NOMO-1 treated with dmso at 0.1 percent for 144 hours (cell line): Measurements from ENCODE around the gene FNIP2.
"Not testable (repeated sequence)": the region's sequence is repeated elsewhere in the genome, so short reads cannot be mapped to it uniquely, and the experiment has no call there.

ENCODE experiments used
- DNase-seq: peaks from one replicate; lab custom pipeline; 2025; ENCODE audit not compliant: unreplicated experiment; lab: John Stamatoyannopoulos, UW

FNIP2 gene

DNA sequence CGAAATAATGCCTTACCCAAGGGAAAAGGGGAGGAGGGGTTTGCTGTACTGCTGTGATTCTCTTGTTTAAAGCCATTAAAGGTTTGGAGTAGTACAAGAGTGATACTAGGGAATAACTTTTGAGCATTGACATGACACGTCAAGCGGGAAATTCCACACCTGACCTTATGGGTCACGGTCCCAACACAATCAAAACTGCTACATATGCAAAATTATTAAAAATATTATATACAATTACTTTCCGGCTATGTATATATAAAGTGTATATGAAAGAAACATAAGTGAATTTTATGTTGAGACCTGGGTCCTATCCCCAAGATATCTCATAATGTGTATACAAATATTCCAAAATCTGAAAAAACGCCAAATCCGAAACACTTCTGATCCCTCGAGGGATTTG is 21.0 kb downstream of the FNIP2 start:
- no peak for DNase-seq

DNA sequence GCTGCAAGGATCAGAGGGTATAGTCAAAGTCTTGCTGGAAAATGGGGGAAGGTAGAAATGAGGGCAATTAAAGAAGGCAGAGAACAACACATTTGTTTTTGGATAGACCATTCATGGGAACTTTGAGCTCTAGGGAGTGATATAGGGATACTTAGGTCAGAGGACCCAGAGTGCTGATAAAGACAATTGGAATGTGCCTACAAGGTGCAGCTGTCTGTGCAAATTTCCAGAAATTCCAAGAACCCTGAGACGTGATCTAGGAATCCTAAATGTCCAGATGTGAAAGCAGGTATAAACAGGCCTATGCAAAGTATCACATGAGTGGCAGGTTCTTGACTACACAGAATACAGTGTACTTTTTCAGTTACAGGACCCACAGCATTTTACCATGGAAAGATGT is 24.2 kb downstream of the FNIP2 start:
- no peak for DNase-seq

DNA sequence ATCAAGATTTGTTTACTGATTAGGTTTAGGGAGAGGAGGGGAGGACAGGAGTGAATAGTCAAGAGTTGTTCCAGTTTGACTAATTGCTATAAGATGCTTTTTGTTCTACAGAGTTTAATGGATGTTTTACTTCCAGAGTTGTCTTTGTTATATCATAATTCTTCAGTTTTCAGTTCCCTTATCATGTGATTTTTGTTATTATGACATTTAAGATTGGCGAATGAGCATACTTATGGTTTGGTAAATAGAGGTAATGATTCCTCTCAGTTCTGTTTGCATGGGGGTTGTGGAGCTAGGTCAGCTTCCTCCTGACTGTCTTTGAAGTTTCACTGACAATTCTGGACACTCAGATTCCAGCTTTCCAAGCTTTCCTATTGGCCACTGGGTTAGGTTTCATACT is 24.6 kb downstream of the FNIP2 start:
- not testable (repeated sequence) for DNase-seq

DNA sequence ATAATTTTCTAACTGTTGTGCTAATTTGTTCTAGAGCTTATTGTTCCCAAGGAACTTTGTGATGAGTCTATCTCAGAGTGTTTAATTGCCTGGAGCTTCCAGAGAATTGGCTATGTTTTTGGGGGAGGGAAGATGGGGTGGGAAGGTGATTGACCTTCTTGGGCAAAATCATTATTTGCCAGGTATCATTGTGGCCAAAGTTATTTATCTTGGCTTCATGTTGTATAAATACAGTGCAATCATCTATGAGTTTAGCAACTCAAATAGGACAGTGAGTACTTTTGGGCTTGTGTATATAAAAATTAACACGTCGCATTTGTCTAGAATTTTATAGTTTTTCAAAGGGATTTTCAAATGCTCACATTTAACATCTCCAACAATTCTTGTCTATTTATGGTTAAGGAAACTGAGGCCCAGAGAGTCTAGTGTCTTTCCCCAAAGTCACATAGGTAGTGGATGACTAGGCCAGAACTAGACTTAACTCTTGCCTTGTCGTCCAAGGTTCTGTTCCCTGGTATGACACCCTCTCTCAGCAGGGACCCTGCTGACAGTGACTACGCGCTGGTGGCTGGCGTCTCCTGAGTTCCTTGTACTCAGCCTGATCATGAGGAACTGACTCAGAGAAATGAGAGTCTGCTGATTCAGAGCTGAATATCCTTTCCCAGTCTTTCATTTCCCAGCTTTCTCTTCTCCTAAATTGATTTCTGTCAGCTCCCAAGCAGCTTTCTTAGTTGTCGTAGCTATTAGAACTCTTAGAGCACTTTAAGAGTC is 27.7 kb downstream of the FNIP2 start:
- DNase-seq, result no peak

DNA sequence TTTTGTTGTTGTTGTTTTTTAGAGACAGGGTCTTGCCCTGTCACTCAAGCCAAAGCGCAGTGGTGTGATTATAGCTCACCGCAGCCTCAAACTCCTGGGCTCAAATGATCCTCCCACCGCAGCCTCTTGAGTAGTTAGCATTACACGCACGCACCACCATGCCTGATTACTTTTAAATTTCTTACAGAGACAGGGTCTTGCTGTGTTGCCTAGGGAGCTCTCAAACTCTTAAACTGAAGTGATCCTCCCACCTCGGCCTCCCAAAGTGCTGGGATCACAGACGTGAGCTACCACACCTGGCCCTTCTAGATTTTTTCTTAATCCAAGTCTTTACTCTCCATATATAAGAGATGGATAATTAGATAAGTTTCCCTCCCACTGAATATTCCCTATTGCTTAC is 29.2 kb downstream of the FNIP2 start:
- DNase-seq, result no peak

DNA sequence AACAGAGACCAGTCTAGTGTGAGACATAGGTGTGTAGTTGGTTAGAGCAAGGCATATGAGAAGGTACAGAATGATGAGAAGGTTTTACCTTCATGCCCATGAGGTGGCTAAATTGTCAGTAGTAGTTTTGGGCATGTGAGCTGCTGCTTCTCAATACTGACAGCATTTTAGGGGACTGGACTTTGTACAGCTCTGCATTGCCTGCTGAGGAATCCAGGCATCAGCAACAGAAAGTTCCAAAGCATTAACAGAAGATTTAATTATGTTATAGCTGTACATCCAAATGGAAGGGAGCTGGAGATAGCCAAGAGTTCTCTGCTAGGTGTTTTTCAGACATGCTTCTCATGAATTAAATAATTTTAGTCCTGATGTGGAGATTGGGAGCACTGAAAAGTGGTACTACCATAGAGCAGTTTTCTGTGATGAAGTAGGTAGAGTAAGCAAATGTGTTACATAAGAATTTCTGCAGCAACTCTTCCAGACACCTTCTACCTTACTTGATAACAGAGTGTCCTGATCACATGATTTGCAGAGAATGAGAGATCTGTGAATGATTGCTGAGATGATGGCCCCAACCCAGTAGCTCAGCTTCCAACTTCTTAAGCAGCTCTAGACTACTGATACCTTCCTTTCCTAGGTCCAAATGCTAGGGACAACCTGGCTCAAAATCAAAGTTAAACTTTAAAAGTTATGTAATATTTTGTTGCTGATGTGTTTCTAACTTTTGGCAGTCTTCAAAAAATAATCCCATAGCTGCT is 30.4 kb downstream of the FNIP2 start:
- DNase-seq, result no peak

DNA sequence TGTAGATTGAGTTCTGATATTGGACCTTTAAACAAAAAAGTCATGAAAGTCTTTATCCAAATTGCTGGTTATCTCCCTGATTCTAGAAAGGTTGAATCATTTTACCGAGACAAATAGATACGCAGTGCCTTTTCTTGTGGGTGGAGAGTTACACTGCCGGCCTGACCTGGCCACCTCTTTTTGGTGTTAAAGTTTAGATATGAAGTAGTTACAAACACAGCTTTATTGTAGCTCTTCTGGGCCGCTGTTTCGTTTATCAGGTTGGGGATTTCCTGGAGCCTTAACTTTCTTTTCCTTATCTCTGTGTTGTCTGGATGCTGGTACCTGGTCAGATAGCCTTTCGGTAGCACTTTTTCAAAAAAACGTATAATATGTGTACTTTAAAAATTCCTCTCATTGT is 31.0 kb downstream of the FNIP2 start:
- no peak for DNase-seq

DNA sequence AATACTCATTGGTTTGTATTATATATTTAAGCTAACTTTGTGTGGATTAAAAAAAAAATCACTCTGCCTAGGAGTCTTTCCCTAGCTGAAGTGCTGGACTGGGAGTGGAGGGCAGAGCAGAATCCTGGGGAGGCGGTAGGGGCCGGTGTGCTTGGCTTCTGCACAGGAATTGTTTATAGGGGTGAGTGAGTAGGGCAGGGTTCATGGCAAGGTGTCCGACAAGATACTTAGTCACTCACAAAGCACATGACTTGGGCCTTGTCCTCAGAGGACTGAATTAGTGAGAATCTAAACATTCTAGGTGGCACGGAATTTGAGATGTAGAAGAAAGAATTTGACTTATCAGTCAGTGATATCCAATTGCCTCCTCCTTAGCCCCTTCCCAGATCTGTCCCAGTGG is 32.2 kb downstream of the FNIP2 start:
- DNase-seq, result no peak

DNA sequence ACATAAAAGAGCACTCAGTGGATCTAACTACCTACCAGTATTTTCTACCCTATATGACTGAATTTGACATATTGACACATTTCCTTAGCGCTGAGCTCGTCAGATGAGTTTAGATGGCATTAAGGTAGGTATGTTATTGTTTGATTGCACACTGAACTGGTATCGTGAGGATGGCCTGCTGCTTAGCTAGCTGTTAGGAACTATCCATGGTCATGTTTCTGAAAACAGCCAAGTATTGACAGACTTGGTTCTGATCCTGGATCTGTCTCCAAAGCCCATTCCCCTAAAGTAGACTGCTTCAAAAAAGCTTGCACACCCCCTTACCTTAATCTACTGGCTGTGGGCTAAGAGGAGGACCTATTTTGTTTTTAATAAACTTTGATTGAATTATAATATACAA is 32.9 kb downstream of the FNIP2 start:
- no peak for DNase-seq

DNA sequence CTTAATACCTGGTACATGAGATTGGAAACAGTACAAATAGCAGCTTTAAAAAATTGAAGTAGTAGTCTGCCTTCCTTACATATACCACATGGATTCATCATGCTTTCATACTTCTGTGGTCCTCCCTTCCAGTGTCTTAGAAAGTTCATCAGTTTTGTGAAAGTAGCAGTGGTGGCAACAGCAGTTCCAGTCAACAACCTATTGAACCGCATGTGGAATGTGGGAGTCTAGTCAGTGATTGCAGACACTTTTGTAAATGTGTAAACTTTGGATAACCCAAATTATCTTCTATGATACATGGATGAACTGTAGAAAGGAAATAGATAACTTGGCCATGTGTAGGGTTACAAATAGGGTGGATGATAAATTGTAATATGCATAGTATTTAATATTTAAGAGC is 34.1 kb downstream of the FNIP2 start:
- DNase-seq, result no peak

DNA sequence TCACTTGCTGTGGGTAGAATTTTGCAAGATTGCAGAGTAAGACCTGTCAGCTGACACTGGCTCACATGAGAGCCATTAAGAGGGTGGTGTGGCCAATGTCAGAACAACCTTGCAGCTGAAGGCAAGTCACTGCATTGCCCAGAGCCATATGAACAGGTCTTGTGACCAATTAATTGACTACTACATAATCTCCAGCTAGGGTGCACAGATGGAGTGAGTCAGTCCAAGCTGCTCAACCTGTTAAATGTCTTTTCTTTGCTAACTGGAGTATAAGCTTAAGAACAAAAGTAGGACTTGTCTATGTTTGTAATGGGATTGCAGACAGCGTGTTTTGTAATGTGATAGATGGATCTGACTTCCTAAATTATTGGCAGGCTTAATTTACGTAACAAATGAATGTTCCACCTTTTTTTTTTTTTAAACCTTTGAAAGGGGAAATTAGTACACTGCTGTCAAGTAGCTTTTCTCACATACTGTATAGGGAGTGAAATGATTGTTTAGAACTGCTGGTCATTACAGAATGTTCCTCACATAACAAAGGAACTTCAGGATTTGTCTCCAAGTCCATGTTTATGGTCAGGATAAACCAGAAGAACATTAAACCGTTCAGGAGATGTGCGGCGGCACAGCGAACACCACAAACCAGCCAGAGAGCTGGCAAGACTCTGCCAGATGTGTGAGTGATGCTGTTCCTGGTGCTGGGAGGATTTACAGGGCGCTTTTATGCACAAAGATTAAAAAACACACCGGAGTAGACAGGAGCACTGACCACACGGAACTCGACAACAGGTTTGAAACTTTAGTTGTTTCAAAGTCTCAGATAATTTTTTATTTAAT is 37.0 kb downstream of the FNIP2 start:
- peak; percentile 78 for DNase-seq

DNA sequence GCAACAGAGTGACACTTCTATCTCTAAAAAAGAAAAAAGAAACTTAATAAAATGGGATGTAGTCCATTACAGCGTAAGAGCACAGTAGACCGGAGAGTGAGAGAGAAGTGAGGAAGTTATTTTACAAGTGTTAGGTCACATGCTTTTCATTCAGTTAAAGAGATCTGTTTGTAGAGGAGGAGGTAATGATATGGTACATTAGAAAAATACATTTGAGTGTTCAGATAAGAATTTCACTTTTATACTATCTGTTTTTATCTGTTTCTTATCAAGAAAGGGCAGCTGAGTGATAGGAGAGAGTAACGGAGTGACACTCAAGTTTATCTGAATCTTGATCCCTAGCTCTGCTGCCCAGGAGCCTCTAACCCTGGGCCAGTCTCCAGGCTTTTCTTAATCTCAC is 38.9 kb downstream of the FNIP2 start:
- no peak for DNase-seq

DNA sequence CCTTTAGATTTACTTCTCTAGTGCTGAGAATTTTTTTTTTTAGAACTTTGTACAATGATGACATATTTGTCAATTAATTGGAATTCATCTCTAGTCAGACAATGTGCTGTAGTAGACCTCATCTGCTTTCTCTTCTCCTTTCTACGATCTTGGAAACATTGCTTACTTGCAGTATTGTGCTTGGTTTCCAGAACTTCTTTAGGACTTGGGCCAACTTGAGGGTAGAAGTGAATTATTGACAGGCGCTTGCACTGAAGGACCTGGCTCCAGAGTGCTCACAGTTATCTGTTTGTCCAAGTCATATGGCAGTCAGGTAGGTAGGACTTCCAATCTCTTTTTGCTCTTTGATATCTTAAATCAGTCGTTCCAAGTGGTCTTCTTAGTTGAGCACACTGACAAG is 39.6 kb downstream of the FNIP2 start:
- DNase-seq, result no peak

DNA sequence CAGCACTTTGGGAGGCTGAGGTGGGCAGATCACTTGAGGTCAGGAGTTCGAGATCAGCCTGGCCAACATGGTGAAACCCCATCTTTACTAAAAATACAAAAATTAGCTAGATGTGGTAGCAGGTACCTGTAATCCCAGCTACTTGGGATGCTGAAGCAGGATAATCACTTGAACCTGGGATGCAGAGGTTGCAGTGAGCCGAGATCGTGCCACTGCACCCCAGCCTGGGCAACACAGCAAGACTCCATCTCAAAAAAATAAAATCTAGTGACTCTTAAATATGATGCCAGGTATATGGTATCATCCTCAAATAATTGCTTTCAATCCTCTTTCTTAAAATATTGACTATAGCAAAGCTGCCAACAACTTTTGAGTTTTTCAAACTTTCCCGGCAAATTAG is 40.4 kb downstream of the FNIP2 start:
- not testable (repeated sequence) for DNase-seq

DNA sequence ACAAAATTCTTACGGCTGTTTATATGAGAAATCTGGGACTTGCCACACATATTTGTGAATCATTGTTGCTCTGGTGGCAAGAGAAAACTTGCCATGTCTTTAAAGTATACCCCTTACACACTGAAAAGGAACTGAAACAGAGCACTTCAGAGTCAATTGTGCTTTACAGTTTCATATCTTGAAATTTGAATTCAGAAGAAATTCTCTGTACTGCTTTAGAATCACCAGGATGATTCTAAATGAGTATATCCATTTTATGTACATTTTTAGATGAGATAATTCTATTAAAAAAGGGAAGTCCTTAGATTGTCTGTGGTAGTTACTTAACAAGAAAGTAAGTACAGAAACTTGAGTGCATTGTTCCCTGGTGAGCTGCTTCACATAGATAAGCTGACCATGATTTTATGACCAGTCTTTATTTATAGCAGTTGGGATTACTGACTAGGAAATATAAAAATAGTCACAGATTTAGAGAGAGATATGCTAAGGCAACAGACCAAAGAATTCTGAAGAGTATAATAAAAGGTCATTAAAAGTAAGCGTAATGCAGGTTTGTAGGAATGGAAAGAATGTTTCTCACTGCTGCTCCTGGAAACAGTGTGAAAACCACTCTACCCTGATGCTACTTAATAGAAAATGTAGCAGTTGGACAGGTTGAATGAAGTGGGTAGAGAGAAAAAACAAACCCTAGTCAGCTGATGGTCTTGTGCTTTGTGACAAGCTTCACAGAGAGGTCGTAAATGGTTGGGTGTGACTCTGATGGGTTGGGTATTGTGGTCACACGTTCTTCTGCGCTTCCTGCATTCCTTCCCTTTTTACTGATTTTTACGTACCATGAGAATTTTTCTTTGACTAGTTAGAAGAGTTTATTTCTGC is 41.0 kb downstream of the FNIP2 start:
- DNase-seq, result peak; percentile 80

DNA sequence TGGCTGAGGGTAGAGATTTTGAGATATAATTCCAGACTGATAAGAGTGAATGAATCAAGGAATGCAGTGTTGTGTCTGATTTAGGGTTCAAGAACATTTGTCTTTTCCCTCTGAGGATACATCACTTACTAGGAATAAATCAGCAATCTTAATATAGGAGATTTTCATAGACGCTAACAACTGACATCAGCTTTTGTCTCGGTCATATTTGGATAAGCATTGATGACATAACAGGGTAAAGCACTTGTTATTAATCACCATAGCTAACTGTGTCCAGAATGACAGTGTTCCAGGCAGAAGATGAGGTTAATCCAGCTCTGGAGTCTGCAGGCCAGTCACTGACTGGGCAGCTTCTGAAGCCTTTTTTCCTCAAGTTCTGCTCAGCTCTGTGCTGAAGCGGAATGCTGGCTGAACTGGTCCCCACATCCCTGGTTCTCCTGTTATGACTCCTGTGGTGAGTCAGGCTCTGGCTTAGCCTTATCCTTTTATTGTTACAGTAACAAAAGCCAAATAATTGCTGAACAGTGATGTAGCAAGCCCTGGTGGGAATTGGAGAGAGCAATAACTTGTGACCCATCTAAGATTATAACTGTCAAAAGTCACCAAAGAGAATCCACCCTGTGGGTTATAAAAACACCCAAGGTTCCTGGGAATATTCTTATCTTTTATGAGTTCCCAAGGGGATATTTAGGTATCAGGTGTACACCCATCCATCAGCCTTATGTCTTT is 41.8 kb downstream of the FNIP2 start:
- DNase-seq, result no peak

DNA sequence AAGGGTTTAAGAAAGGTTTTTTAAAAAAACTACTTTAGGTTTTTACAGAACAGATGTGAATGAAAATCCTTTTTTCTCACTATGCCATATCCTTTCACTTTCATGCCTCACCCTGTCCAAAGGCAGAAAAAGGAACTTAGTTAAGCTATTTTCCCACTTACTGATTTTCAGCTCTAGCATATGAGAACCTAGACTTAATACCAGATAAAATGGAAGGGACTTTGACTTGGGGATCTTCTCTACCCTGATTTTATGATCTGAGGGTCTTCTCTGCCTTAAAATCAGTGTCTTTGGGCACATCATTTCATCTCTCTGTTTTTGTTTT is 42.4 kb downstream of the FNIP2 start:
- no peak for DNase-seq

DNA sequence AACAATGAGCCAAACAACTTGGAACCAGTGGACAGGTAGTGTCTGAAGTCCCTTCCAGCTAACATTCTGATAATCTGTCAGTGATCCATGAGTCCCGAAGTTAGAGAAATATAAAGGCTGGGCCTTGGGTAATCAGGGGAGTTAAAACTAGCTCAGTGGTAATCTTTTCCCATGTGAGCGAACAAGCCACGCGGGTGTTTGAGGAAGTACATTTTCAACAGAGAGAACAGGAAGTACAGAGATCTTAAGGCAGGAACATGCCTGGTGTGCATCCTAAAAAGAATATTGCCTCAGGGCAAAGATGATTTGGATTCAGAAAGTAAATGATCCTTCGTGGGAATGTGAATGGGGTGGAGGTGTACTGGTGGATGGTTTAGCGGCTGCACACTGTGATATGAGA is 42.9 kb downstream of the FNIP2 start:
- peak; percentile 49 for DNase-seq

DNA sequence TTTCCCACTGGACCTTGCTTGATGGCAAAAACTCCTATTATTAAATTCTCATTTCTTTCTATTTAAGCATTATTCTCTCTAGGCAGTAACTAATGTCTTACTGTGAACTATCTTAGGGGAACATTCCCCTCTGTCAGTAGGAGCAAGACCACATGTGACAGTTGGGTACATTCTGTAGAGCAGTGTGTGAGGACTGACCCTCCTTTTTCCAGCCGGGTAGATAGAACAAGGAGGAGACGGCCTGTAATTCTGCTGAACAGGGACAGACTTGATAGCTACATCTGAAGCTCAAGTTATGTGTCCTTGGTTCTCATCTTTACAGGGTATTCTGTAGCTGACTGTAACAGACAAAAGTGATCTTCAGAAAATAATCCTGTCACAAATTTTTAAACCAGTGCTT is 43.3 kb downstream of the FNIP2 start:
- DNase-seq, result no peak

DNA sequence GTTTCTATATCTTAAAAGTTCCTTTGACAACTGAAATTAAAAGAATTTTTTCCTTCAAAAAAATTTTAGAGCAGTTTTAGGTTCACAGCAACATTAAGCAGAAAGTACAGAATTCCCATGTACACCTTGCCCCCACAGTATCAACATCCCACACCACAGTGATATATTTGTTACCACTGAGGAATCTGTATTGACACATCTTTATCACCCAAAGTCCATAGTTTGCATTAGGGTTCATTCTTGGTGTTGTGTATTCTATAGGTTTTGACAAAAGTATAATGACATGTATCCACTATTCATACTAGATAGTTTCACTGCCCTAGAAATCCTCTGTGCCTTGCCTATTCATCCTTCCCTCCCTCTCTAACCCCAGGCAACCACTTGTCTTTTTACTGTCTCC is 43.7 kb downstream of the FNIP2 start:
- DNase-seq, result no peak
